HCT116 (cell line): Measurements from ENCODE around the gene ARHGEF19. TPM values are rescaled to one million over a fixed set of nuclear protein-coding genes. Genes with fewer than 3 reads are reported as not detected.

Experiments
- ATAC-seq: fragments of 200-7000 bp; cut with Tn5 transposase; 2 replicates; pipeline ENCODE4 v1.9.1; 2020; ENCODE audit warnings: mild to moderate bottlenecking, moderate library complexity
- BruUV-seq: library from RNA; stranded (reverse); fragments of 400-500 nt; replicated peaks from 2 replicates; lab custom pipeline; 2021; lab: Mats Ljungman, UMichigan
- CTCF ChIA-PET: fragments of 300-600 bp; sonication (Branson Sonifier 250); formaldehyde crosslinking; loops from one replicate; lab custom pipeline; 2021; ENCODE audit warnings: antibody characterized with exemption; lab: Charles Lee
- POLR2A ChIA-PET: fragments of 300-600, 350-600 bp; sonication (Branson Sonifier 250); formaldehyde crosslinking; loops from one replicate; lab custom pipeline; 2021; ENCODE audit warnings: antibody characterized with exemption; lab: Charles Lee
- RAD21 ChIA-PET, 2 experiments: fragments of 300-600 bp; sonication (Branson Sonifier 250); formaldehyde crosslinking; loops; one replicate each; lab custom pipeline; 2023; ENCODE audit warnings: low total read pairs in 2 of 2; ENCODE audit not compliant: uncharacterized antibody in 2 of 2, unreplicated experiment in 2 of 2, low non-redundant PET in 1 of 2; lab: Charles Lee
- DNase-seq: peaks from one replicate; pipeline ENCODE4 v3.0.0-alpha.2; 2010; ENCODE audit warnings: low read depth, low spot score
- H2AFZ ChIP-seq: fragments of 200-600 bp; shearing (Covaris generic), sonication (generic); 2 replicates; pipeline ENCODE4 v1.6.1; 2017; ENCODE audit warnings: low read depth, mixed run types, mixed read lengths, antibody characterized with exemption, low read length; ENCODE audit not compliant: poor library complexity, severe bottlenecking
- H3K27ac ChIP-seq: 2 replicates; pipeline ENCODE4 v1.5.1; 2012; ENCODE audit warnings: low read depth, low read length
- H3K27me3 ChIP-seq: fragments of 200-600 bp; sonication (generic); 2 replicates; pipeline ENCODE4 v1.6.1; 2016; ENCODE audit warnings: mixed run types, low read length, mixed read lengths; ENCODE audit not compliant: insufficient read depth
- H3K36me3 ChIP-seq, 2 experiments: fragments of 200-500 bp in 1 of 2; fragments of 200-600 bp in 1 of 2; sonication (Bioruptor generic) in 1 of 2; sonication (generic) in 1 of 2; 2 replicates each; pipeline versions ENCODE4 v1.5.1 to v1.6.1; 2014 to 2016; ENCODE audit warnings: low read length in 2 of 2, inconsistent platforms in 1 of 2, mixed read lengths in 1 of 2, mixed run types in 1 of 2; ENCODE audit not compliant: insufficient read depth in 2 of 2, control insufficient read depth in 1 of 2
- H3K4me1 ChIP-seq, 2 experiments: fragments of 200-600 bp in 1 of 2; sonication (generic) in 1 of 2; 2 replicates each; pipeline versions ENCODE4 v1.5.1 to v1.6.1; 2012 to 2017; ENCODE audit warnings: low read length in 2 of 2, inconsistent platforms in 1 of 2, mild to moderate bottlenecking in 1 of 2, mixed read lengths in 1 of 2, mixed run types in 1 of 2, moderate library complexity in 1 of 2; ENCODE audit not compliant: insufficient read depth in 2 of 2, control insufficient read depth in 1 of 2
- H3K4me2 ChIP-seq: fragments of 200-600 bp; sonication (generic); 2 replicates; pipeline ENCODE4 v1.6.1; 2017; ENCODE audit warnings: mixed run types, low read length, mixed read lengths
- H3K4me3 ChIP-seq, 2 experiments: fragments of 200-600 bp in 1 of 2; sonication (generic) in 1 of 2; replicated peaks in 1 of 2; 2 replicates each; pipeline ENCODE4 v1.5.1; 2011 to 2016; ENCODE audit warnings: low read length in 2 of 2, control low read depth in 1 of 2, low read depth in 1 of 2, mild to moderate bottlenecking in 1 of 2, mixed read lengths in 1 of 2, mixed run types in 1 of 2
- H3K79me2 ChIP-seq: fragments of 200-600 bp; sonication (generic); 2 replicates; pipeline ENCODE4 v1.6.1; 2017; ENCODE audit warnings: mild to moderate bottlenecking, mixed run types, low read length, moderate library complexity, mixed read lengths; ENCODE audit not compliant: insufficient read depth
- H3K9ac ChIP-seq: fragments of 200-600 bp; sonication (generic); 2 replicates; pipeline ENCODE4 v1.6.1; 2016; ENCODE audit warnings: low read length, mixed read lengths
- H3K9me2 ChIP-seq: fragments of 200-600 bp; sonication (generic), shearing (Covaris generic); 2 replicates; pipeline ENCODE4 v1.6.1; 2017; ENCODE audit warnings: mixed run types, mild to moderate bottlenecking, moderate library complexity; ENCODE audit not compliant: insufficient read depth
- H3K9me3 ChIP-seq, 2 experiments: fragments of 200-500 bp in 1 of 2; fragments of 200-600 bp in 1 of 2; sonication (Bioruptor generic) in 1 of 2; sonication (generic) in 1 of 2; 2 replicates each; pipeline ENCODE4 v1.6.1; 2014 to 2017; ENCODE audit warnings: low read length in 2 of 2, mixed read lengths in 2 of 2, inconsistent platforms in 1 of 2, low read depth in 1 of 2, mild to moderate bottlenecking in 1 of 2, mixed run types in 1 of 2, moderate library complexity in 1 of 2; ENCODE audit not compliant: control insufficient read depth in 1 of 2, insufficient read depth in 1 of 2
- H4K20me1 ChIP-seq: fragments of 200-600 bp; sonication (generic), shearing (Covaris generic); 2 replicates; pipeline ENCODE4 v1.6.1; 2017; ENCODE audit warnings: mixed run types, mild to moderate bottlenecking, moderate library complexity; ENCODE audit not compliant: insufficient read depth
- ATF3 ChIP-seq: IDR thresholded peaks from 2 replicates; pipeline ENCODE4 v1.6.1; 2012
- CEBPB ChIP-seq: IDR thresholded peaks from 2 replicates; pipeline ENCODE4 v1.6.1; 2012; ENCODE audit warnings: low read depth
- CTCF ChIP-seq, 3 experiments: fragments of 200-600 bp in 1 of 3; sonication (generic) in 1 of 3; IDR thresholded peaks in 2 of 3; conservative IDR thresholded peaks in 1 of 3; 2 replicates each; pipeline ENCODE4 v1.5.1; 2012 to 2017; ENCODE audit warnings: low read depth in 2 of 3, low read length in 2 of 3, antibody characterized with exemption in 1 of 3, borderline replicate concordance in 1 of 3, control low read depth in 1 of 3, mild to moderate bottlenecking in 1 of 3, mixed read lengths in 1 of 3, mixed run types in 1 of 3, moderate library complexity in 1 of 3; ENCODE audit not compliant: insufficient read depth in 1 of 3
- EZH2 ChIP-seq: fragments of 200-600 bp; sonication (generic); IDR thresholded peaks from 2 replicates; pipeline ENCODE4 v1.6.1; 2017; ENCODE audit warnings: antibody characterized with exemption, mixed run types
- EZH2phosphoT487 ChIP-seq: fragments of 200-600 bp; IDR thresholded peaks from 2 replicates; pipeline ENCODE4 v1.6.1; 2018; ENCODE audit warnings: antibody characterized with exemption, borderline replicate concordance
- JUND ChIP-seq: IDR thresholded peaks from 2 replicates; pipeline ENCODE4 v1.6.1; 2012
- MAX ChIP-seq: IDR thresholded peaks from 2 replicates; pipeline ENCODE4 v1.6.1; 2012
- POLR2A ChIP-seq: IDR thresholded peaks from 2 replicates; pipeline ENCODE4 v1.7.0; 2011; ENCODE audit warnings: borderline replicate concordance; ENCODE audit not compliant: insufficient read depth, insufficient read length; ENCODE audit errors: extremely low read depth
- POLR2AphosphoS5 ChIP-seq: IDR thresholded peaks from 2 replicates; pipeline ENCODE4 v1.6.1; 2011; ENCODE audit warnings: mild to moderate bottlenecking, low read depth, low read length, moderate library complexity
- RAD21 ChIP-seq: IDR thresholded peaks from 2 replicates; pipeline ENCODE4 v1.6.1; 2012; ENCODE audit warnings: low read depth, mild to moderate bottlenecking
- REST ChIP-seq: IDR thresholded peaks from 2 replicates; pipeline ENCODE4 v1.6.1; 2012; ENCODE audit warnings: low read depth
- SIN3A ChIP-seq: IDR thresholded peaks from 2 replicates; pipeline ENCODE4 v1.6.1; 2012; ENCODE audit warnings: low read depth
- TCF7L2 ChIP-seq: IDR thresholded peaks from 2 replicates; pipeline ENCODE4 v1.7.0; 2011; ENCODE audit warnings: borderline replicate concordance, inconsistent platforms; ENCODE audit not compliant: insufficient read depth, insufficient read length; ENCODE audit errors: extremely low read depth
- YY1 ChIP-seq: IDR thresholded peaks from 2 replicates; pipeline ENCODE4 v1.6.1; 2011; ENCODE audit warnings: low read length, low read depth, moderate library complexity, mild to moderate bottlenecking; ENCODE audit not compliant: insufficient replicate concordance; ENCODE audit errors: extremely low read depth
- ZBTB33 ChIP-seq: IDR thresholded peaks from 2 replicates; pipeline ENCODE4 v1.6.1; 2011; ENCODE audit warnings: mild to moderate bottlenecking, low read length, moderate library complexity; ENCODE audit not compliant: insufficient replicate concordance; ENCODE audit errors: extremely low read depth
- ZFX ChIP-seq: fragments of 450-650 bp; IDR thresholded peaks from 2 replicates; pipeline ENCODE4 v1.6.1; 2017
- ZNF274 ChIP-seq: fragments of 200-500 bp; sonication (Bioruptor generic); IDR thresholded peaks from 2 replicates; pipeline ENCODE4 v1.6.1; 2014; ENCODE audit warnings: mild to moderate bottlenecking, low read depth, low read length, inconsistent platforms
- intact Hi-C: fragments of 100-400 bp; cut with micrococcal nuclease; formaldehyde crosslinking; loops from 2 replicates; pipeline ENCODE4 v1.10.0; 2022
- total RNA-seq: library from RNA; stranded (reverse); gene quantifications from one replicate; pipeline ENCODE4 v1.2.1, GENCODE V29; 2021; ENCODE audit not compliant: unreplicated experiment

Gene ARHGEF19
- total RNA-seq, 1 experiment from 2014 or later, result 59.7 TPM

- Histone ChIP-seq H2AFZ (no peak overlapping the region), H3K27me3 (no peaks in the 10 kb centered on the region), H3K9me2 (no peaks in the 10 kb centered on the region), H3K9ac (peak overlapping the region; percentile 71), H3K4me1 (peaks cover 46 to 81% of the 10 kb centered on the region in 2 experiments), H3K4me2 (peak overlapping the region; percentile 95), H3K36me3 (no peaks in the 10 kb centered on the region), H3K4me3 (peak overlapping the region in 1 of 2 experiments; percentile 63; a peak in 3 of 4 replicates), H4K20me1 (no peaks in the 10 kb centered on the region), H3K27ac (peak overlapping the region; percentile 75), H3K9me3 (no peaks in the 10 kb centered on the region), H3K79me2 (no peaks in the 10 kb centered on the region; the same call in 1 of the 2 replicates)
- POLR2A ChIA-PET, result no interaction called here
- BruUV-seq, result no TSS peak
- DNase-seq (no peak), ATAC-seq (no peak)
- CTCF ChIA-PET, result interaction anchor here (0.5 to 1.0 kb wide), 2 partner anchors 62 to 130 kb away, joined by 3 to 5 read pairs; no protein-coding TSS in a partner anchor
- no peak for TF ChIP-seq YY1
- no peak for TF ChIP-seq EZH2phosphoT487
- no peak for TF ChIP-seq CTCF (IDR thresholded peaks at IDR 0.05 in 2 of 3, conservative IDR thresholded peaks at IDR 0.05 in 1 of 3; ENCODE audit: borderline replicate concordance in 1 of 3, insufficient read depth in 1 of 3, low read depth in 2 of 3, low read length in 2 of 3)
- no peak for TF ChIP-seq EZH2
- TF ChIP-seq TCF7L2, result no peak
- no peak for TF ChIP-seq ZNF274
- no peak for TF ChIP-seq ZFX
- TF ChIP-seq SIN3A, result no peak
- TF ChIP-seq REST, result no peak
- TF ChIP-seq RAD21, result no peak
- no peak for TF ChIP-seq JUND
- TF ChIP-seq ZBTB33, result no peak
- no peak for TF ChIP-seq ATF3
- no peak for TF ChIP-seq CEBPB
- no peak for TF ChIP-seq POLR2AphosphoS5
- TF ChIP-seq POLR2A, result no peak
- no peak for TF ChIP-seq MAX
- RAD21 ChIA-PET, result no interaction called here
- intact Hi-C loops, result no loop called here
Measured at GRCh38 chr1:16213013-16213412, 561 bp upstream of the ARHGEF19 start.
